ENCODE results near the gene MAP1B. TPM values are rescaled to one million over a fixed set of nuclear protein-coding genes. Genes with fewer than 3 reads are reported as not detected.

The MAP1B gene
- total RNA-seq, 4 donors from 2014 or later, result 38.9 to 57.5 (median 44.4) TPM

GRCh38 chr5:72114629-72115028 is 7.4 kb downstream of the MAP1B start:
- Histone ChIP-seq H3K27ac (no peak overlapping the region), H3K36me3 (no peaks in the 10 kb centered on the region), H3K4me3 (no peak overlapping the region), H3K27me3 (peaks cover 14% of the 10 kb centered on the region), H3K4me1 (no peaks in the 10 kb centered on the region), H3K9me3 (no peaks in the 10 kb centered on the region)
- intact Hi-C loops (cut with DNase I; ENCODE audit: low total_unique reads) (no loop called here), in situ Hi-C loops (cut with MboI; ENCODE audit: low pct_ligation_motif_present in 1 of 4, low pct_unique_long_range_greater_than_20kb in 1 of 4, low sequenced_read_pairs in 3 of 4) (no loop called here)
- 57 to 85% methylated on average over 1 to 2 of the region's 2 CpGs for WGBS, 2 donors (ENCODE audit: low coverage in 1 of 2)
- no peak for DNase-seq
- TF ChIP-seq POLR2AphosphoS5 (IDR thresholded peaks at IDR 0.05) (no peak), POLR2A (IDR thresholded peaks at IDR 0.05) (no peak), CTCF (IDR thresholded peaks at IDR 0.05) (no peak), EP300 (IDR thresholded peaks at IDR 0.05; ENCODE audit: low read depth) (no peak)

- no peak overlapping the region for H3K4me3 ChIP-seq
- intact Hi-C loops (cut with DNase I; ENCODE audit: low total_unique reads), result no loop called here
- no peaks in the 10 kb centered on the region for H3K9me3 ChIP-seq
- TF ChIP-seq POLR2A (IDR thresholded peaks at IDR 0.05) (no peak), EP300 (IDR thresholded peaks at IDR 0.05; ENCODE audit: low read depth) (no peak), POLR2AphosphoS5 (IDR thresholded peaks at IDR 0.05) (no peak), CTCF (IDR thresholded peaks at IDR 0.05) (no peak)
- H3K4me1 ChIP-seq, result no peaks in the 10 kb centered on the region
- H3K27me3 ChIP-seq, result peaks cover 9% of the 10 kb centered on the region
- no peaks in the 10 kb centered on the region for H3K36me3 ChIP-seq
- no peak overlapping the region for H3K27ac ChIP-seq
- DNase-seq, result no peak
- in situ Hi-C loops (cut with MboI; ENCODE audit: low pct_ligation_motif_present in 1 of 4, low pct_unique_long_range_greater_than_20kb in 1 of 4, low sequenced_read_pairs in 3 of 4), result no loop called here
These were observed 8.0 kb downstream of the MAP1B start for GRCh38 chr5:72115296-72115695.

GRCh38 chr5:72117307-72117706 is 10.0 kb downstream of the MAP1B start:
- no peak for DNase-seq
- no peaks in the 10 kb centered on the region for H3K4me1 ChIP-seq
- no peak overlapping the region for H3K4me3 ChIP-seq
- TF ChIP-seq POLR2A (IDR thresholded peaks at IDR 0.05) (no peak), EP300 (IDR thresholded peaks at IDR 0.05; ENCODE audit: low read depth) (no peak), POLR2AphosphoS5 (IDR thresholded peaks at IDR 0.05) (no peak), CTCF (IDR thresholded peaks at IDR 0.05) (no peak)
- no peaks in the 10 kb centered on the region for H3K9me3 ChIP-seq
- H3K27ac ChIP-seq, result no peak overlapping the region
- peaks cover 7% of the 10 kb centered on the region for H3K27me3 ChIP-seq
- intact Hi-C loops (cut with DNase I; ENCODE audit: low total_unique reads), result no loop called here
- no peaks in the 10 kb centered on the region for H3K36me3 ChIP-seq
- in situ Hi-C loops (cut with MboI; ENCODE audit: low pct_ligation_motif_present in 1 of 4, low pct_unique_long_range_greater_than_20kb in 1 of 4, low sequenced_read_pairs in 3 of 4), result no loop called here

GRCh38 chr5:72121052-72121779 is 13.9 kb downstream of the MAP1B start:
- Histone ChIP-seq H3K4me1 (no peaks in the 10 kb centered on the region), H3K27me3 (peaks cover 7% of the 10 kb centered on the region), H3K9me3 (no peaks in the 10 kb centered on the region), H3K4me3 (no peak overlapping the region), H3K36me3 (no peaks in the 10 kb centered on the region), H3K27ac (no peak overlapping the region)
- 57 to 68% methylated on average over 8 to 12 of the region's 12 CpGs for whole genome bisulfite sequencing, 2 donors (ENCODE audit: low coverage in 1 of 2)
- intact Hi-C loops (cut with DNase I; ENCODE audit: low total_unique reads) (no loop called here), in situ Hi-C loops (cut with MboI; ENCODE audit: low pct_ligation_motif_present in 1 of 4, low pct_unique_long_range_greater_than_20kb in 1 of 4, low sequenced_read_pairs in 3 of 4) (no loop called here)
- TF ChIP-seq EP300 (IDR thresholded peaks at IDR 0.05; ENCODE audit: low read depth) (no peak), POLR2AphosphoS5 (IDR thresholded peaks at IDR 0.05) (no peak), CTCF (IDR thresholded peaks at IDR 0.05) (no peak), POLR2A (IDR thresholded peaks at IDR 0.05) (no peak)
- DNase-seq, result no peak

Measured in transverse colon (tissue), 4 donors.